BE2C (cell line): ENCODE data around the gene DAO.
A peak's percentile ranks its signal among the peaks of the same experiment; 100 is the strongest.

Experiments
- DNase-seq: peaks from one replicate; pipeline ENCODE4 v3.0.0-alpha.2; 2020
- H3K27me3 ChIP-seq: fragments of 250-450 bp; sonication (Bioruptor Pico); 2 replicates; pipeline ENCODE4 v1.5.1; 2020; ENCODE audit warnings: mild to moderate bottlenecking
- H3K36me3 ChIP-seq: fragments of 250-450 bp; sonication (Bioruptor Pico); 2 replicates; pipeline ENCODE4 v1.5.1; 2020; ENCODE audit warnings: mild to moderate bottlenecking
- H3K4me1 ChIP-seq: fragments of 250-450 bp; sonication (Bioruptor Pico); 2 replicates; pipeline ENCODE4 v1.5.1; 2020
- H3K4me3 ChIP-seq: 2 replicates; pipeline ENCODE4 v1.5.1; 2011; ENCODE audit warnings: low read depth, low read length
- H3K9me3 ChIP-seq: fragments of 250-450 bp; sonication (Bioruptor Pico); 2 replicates; pipeline ENCODE4 v1.5.1; 2020
- TF ChIP-seq, protein P1 (sequence below): IDR thresholded peaks from 2 replicates; pipeline ENCODE4 v1.5.1; 2012; ENCODE audit warnings: mild to moderate bottlenecking, low read depth, low read length

The DAO gene

GRCh38 chr12:108875682-108876361, 4.1 kb upstream of the DAO start:
- H3K4me3 ChIP-seq: no peak overlapping the region
- no peaks in the 10 kb centered on the region for H3K4me1 ChIP-seq
- no peaks in the 10 kb centered on the region for H3K27me3 ChIP-seq
- TF ChIP-seq, protein P1, sequence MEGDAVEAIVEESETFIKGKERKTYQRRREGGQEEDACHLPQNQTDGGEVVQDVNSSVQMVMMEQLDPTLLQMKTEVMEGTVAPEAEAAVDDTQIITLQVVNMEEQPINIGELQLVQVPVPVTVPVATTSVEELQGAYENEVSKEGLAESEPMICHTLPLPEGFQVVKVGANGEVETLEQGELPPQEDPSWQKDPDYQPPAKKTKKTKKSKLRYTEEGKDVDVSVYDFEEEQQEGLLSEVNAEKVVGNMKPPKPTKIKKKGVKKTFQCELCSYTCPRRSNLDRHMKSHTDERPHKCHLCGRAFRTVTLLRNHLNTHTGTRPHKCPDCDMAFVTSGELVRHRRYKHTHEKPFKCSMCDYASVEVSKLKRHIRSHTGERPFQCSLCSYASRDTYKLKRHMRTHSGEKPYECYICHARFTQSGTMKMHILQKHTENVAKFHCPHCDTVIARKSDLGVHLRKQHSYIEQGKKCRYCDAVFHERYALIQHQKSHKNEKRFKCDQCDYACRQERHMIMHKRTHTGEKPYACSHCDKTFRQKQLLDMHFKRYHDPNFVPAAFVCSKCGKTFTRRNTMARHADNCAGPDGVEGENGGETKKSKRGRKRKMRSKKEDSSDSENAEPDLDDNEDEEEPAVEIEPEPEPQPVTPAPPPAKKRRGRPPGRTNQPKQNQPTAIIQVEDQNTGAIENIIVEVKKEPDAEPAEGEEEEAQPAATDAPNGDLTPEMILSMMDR: no peak
- no peaks in the 10 kb centered on the region for H3K36me3 ChIP-seq
- no peaks in the 10 kb centered on the region for H3K9me3 ChIP-seq
- no peak for DNase-seq

GRCh38 chr12:108876550-108876949, 3.3 kb upstream of the DAO start:
- H3K4me1 ChIP-seq: no peaks in the 10 kb centered on the region
- DNase-seq: no peak
- H3K27me3 ChIP-seq: no peaks in the 10 kb centered on the region
- no peaks in the 10 kb centered on the region for H3K36me3 ChIP-seq
- H3K4me3 ChIP-seq: no peak overlapping the region
- no peaks in the 10 kb centered on the region for H3K9me3 ChIP-seq
- TF ChIP-seq, protein P1: no peak

- no peaks in the 10 kb centered on the region for H3K4me1 ChIP-seq
- no peak for DNase-seq
Observed at GRCh38 chr12:108881953-108882352, 2.1 kb downstream of the DAO start.

GRCh38 chr12:108884116-108885012, 4.5 kb downstream of the DAO start:
- DNase-seq: peak; percentile 63

More at GRCh38 chr12:108881953-108882352, 2.1 kb downstream of the DAO start:
- H3K27me3 ChIP-seq: no peaks in the 10 kb centered on the region
- H3K9me3 ChIP-seq: no peaks in the 10 kb centered on the region
- TF ChIP-seq, protein P1: no peak
- H3K4me3 ChIP-seq: no peak overlapping the region
- no peaks in the 10 kb centered on the region for H3K36me3 ChIP-seq

GRCh38 chr12:108886873-108887629, 7.2 kb downstream of the DAO start:
- Histone ChIP-seq H3K27me3 (no peaks in the 10 kb centered on the region), H3K4me1 (no peaks in the 10 kb centered on the region), H3K36me3 (no peaks in the 10 kb centered on the region), H3K9me3 (no peaks in the 10 kb centered on the region), H3K4me3 (no peak overlapping the region)
- DNase-seq: no peak
- TF ChIP-seq, protein P1: no peak

More at GRCh38 chr12:108884116-108885012, 4.5 kb downstream of the DAO start:
- Histone ChIP-seq H3K36me3 (no peaks in the 10 kb centered on the region), H3K9me3 (no peaks in the 10 kb centered on the region), H3K4me1 (no peaks in the 10 kb centered on the region), H3K4me3 (no peak overlapping the region), H3K27me3 (no peaks in the 10 kb centered on the region)
- TF ChIP-seq, protein P1: peak; percentile 78
